GM19099 (cell line): ENCODE results near the gene AMIGO1.

Experiments used
- POLR2A ChIP-seq: IDR thresholded peaks from 3 replicates; pipeline ENCODE4 v1.6.1; 2011; ENCODE audit warnings: low read depth; ENCODE audit not compliant: insufficient read length; ENCODE audit errors: extremely low read depth

The AMIGO1 gene

GRCh38 chr1:109499661-109500536 is 9.6 kb downstream of the AMIGO1 start:
- TF ChIP-seq POLR2A: no peak

GRCh38 chr1:109499081-109499480 is 10.4 kb downstream of the AMIGO1 start:
- no peak for TF ChIP-seq POLR2A

GRCh38 chr1:109498161-109498801 is 11.2 kb downstream of the AMIGO1 start:
- TF ChIP-seq POLR2A: no peak

GRCh38 chr1:109497449-109498160 is 11.9 kb downstream of the AMIGO1 start:
- no peak for TF ChIP-seq POLR2A

- no peak for TF ChIP-seq POLR2A
Measured at GRCh38 chr1:109495738-109496137, 13.8 kb downstream of the AMIGO1 start.

- TF ChIP-seq POLR2A: peak; percentile 92
Measured at GRCh38 chr1:109493805-109494539, 15.6 kb downstream of the AMIGO1 start, which contains the start of gene CYB561D1. TSS of gene CYB561D1 (plus strand) at chr1:109494094. CDS start at chr1:109494140, 46 bp downstream.

GRCh38 chr1:109493227-109493626 is 16.3 kb downstream of the AMIGO1 start:
- no peak for TF ChIP-seq POLR2A

- TF ChIP-seq POLR2A: no peak
Measured at GRCh38 chr1:109492779-109493178, 16.7 kb downstream of the AMIGO1 start.

GRCh38 chr1:109491372-109491771 is 18.2 kb downstream of the AMIGO1 start:
- no peak for TF ChIP-seq POLR2A

GRCh38 chr1:109490934-109491302 is 18.6 kb downstream of the AMIGO1 start:
- TF ChIP-seq POLR2A: no peak

GRCh38 chr1:109490029-109490933 is 19.2 kb downstream of the AMIGO1 start:
- TF ChIP-seq POLR2A: no peak

GRCh38 chr1:109488696-109489095 is 20.8 kb downstream of the AMIGO1 start:
- no peak for TF ChIP-seq POLR2A

- TF ChIP-seq POLR2A: no peak
Measured at GRCh38 chr1:109488201-109488600, 21.3 kb downstream of the AMIGO1 start.

- no peak for TF ChIP-seq POLR2A
Measured at GRCh38 chr1:109487261-109487660, 22.3 kb downstream of the AMIGO1 start.
